ENCODE results near the gene BCL3. TPM values are rescaled to one million over a fixed set of nuclear protein-coding genes. Genes with fewer than 3 reads are reported as not detected.

Gene BCL3
- total RNA-seq, 4 donors from 2014 or later: 3.2 to 58.8 (median 11.9) TPM

- Histone ChIP-seq H3K4me1 (peaks cover 0 to 29% of the 10 kb centered on the region in 2 donors), H3K36me3 (no peaks in the 10 kb centered on the region), H3K27ac (peak overlapping the region; percentile 83 to 87), H3K27me3 (no peaks in the 10 kb centered on the region), H3K9me3 (no peaks in the 10 kb centered on the region), H3K4me3 (no peak overlapping the region)
- intact Hi-C loops (cut with DNase I; ENCODE audit: low total_unique reads): no loop called here
- DNase-seq: no peak
- TF ChIP-seq CTCF (IDR thresholded peaks at IDR 0.05): no peak
Observed at GRCh38 chr19:44752123-44752815, 3.8 kb downstream of the BCL3 start.

GRCh38 chr19:44752816-44753625 is 4.5 kb downstream of the BCL3 start:
- H3K9me3 ChIP-seq: no peaks in the 10 kb centered on the region
- peak overlapping the region; percentile 36 for H3K4me3 ChIP-seq
- H3K4me1 ChIP-seq: peaks cover 0 to 33% of the 10 kb centered on the region in 2 donors
- no peaks in the 10 kb centered on the region for H3K36me3 ChIP-seq
- peak overlapping the region; percentile 83 to 87 for H3K27ac ChIP-seq
- TF ChIP-seq CTCF (IDR thresholded peaks at IDR 0.05) (no peak), POLR2A (IDR thresholded peaks at IDR 0.05) (peak in 1 of 2 donors; percentile 27)
- intact Hi-C loops (cut with DNase I; ENCODE audit: low total_unique reads): no loop called here
- no peaks in the 10 kb centered on the region for H3K27me3 ChIP-seq
- DNase-seq: peak; percentile 84 to 91

GRCh38 chr19:44753626-44753931 is 5.1 kb downstream of the BCL3 start:
- peak overlapping the region; percentile 83 to 87 for H3K27ac ChIP-seq
- H3K27me3 ChIP-seq: no peaks in the 10 kb centered on the region
- peaks cover 0 to 33% of the 10 kb centered on the region in 2 donors for H3K4me1 ChIP-seq
- no peak for DNase-seq
- TF ChIP-seq POLR2A (IDR thresholded peaks at IDR 0.05) (no peak), CTCF (IDR thresholded peaks at IDR 0.05) (no peak)
- H3K9me3 ChIP-seq: no peaks in the 10 kb centered on the region
- no peaks in the 10 kb centered on the region for H3K36me3 ChIP-seq
- intact Hi-C loops (cut with DNase I; ENCODE audit: low total_unique reads): no loop called here
- H3K4me3 ChIP-seq: peak overlapping the region; percentile 36

- H3K27me3 ChIP-seq: no peaks in the 10 kb centered on the region
- H3K27ac ChIP-seq: peak overlapping the region; percentile 83 to 87
- H3K4me1 ChIP-seq: peaks cover 0 to 33% of the 10 kb centered on the region in 2 donors
- DNase-seq: peak; percentile 90 to 91
- intact Hi-C loops (cut with DNase I; ENCODE audit: low total_unique reads): no loop called here
- peak overlapping the region; percentile 36 for H3K4me3 ChIP-seq
- H3K36me3 ChIP-seq: no peaks in the 10 kb centered on the region
- H3K9me3 ChIP-seq: no peaks in the 10 kb centered on the region
- no peak for TF ChIP-seq CTCF (IDR thresholded peaks at IDR 0.05)
- TF ChIP-seq POLR2A (IDR thresholded peaks at IDR 0.05): peak in 1 of 2 donors; percentile 60
Observed at GRCh38 chr19:44753932-44754749, 5.6 kb downstream of the BCL3 start.

Measured in uterus (tissue), 4 donors.